GM12875 (cell line): ENCODE data around the gene STK16.

Source experiments
- H3K4me3 ChIP-seq: one replicate; pipeline ENCODE4 v1.5.1; 2011; ENCODE audit warnings: low read depth, low read length, control low read depth
- TF ChIP-seq, protein P1 (sequence below): IDR thresholded peaks from 2 replicates; pipeline ENCODE4 v1.5.1; 2011; ENCODE audit warnings: low read depth, mild to moderate bottlenecking, control low read depth, inconsistent platforms, low read length, moderate library complexity, borderline replicate concordance; ENCODE audit not compliant: insufficient read depth

STK16 gene

DNA sequence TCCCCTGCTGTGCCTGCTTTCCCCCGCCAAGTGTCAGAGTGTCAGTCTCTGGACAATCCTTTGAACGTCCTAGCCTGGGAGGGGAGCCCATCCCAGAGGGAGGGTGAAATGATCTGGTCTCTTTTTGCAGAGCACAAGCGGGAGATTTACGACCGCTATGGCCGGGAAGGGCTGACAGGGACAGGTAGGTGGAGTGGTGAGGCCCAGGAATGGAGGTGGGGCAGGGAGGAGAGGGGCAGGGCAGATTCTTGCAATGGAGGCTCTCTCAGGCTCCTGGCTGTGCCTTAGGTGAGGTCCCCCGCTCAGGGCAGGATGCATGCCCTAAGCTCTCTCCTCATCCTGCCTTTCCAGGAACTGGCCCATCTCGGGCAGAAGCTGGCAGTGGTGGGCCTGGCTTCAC, 36.3 kb downstream of the STK16 start:
- H3K4me3 ChIP-seq, result no peak overlapping the region
- TF ChIP-seq, protein P1, sequence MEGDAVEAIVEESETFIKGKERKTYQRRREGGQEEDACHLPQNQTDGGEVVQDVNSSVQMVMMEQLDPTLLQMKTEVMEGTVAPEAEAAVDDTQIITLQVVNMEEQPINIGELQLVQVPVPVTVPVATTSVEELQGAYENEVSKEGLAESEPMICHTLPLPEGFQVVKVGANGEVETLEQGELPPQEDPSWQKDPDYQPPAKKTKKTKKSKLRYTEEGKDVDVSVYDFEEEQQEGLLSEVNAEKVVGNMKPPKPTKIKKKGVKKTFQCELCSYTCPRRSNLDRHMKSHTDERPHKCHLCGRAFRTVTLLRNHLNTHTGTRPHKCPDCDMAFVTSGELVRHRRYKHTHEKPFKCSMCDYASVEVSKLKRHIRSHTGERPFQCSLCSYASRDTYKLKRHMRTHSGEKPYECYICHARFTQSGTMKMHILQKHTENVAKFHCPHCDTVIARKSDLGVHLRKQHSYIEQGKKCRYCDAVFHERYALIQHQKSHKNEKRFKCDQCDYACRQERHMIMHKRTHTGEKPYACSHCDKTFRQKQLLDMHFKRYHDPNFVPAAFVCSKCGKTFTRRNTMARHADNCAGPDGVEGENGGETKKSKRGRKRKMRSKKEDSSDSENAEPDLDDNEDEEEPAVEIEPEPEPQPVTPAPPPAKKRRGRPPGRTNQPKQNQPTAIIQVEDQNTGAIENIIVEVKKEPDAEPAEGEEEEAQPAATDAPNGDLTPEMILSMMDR, result no peak

DNA sequence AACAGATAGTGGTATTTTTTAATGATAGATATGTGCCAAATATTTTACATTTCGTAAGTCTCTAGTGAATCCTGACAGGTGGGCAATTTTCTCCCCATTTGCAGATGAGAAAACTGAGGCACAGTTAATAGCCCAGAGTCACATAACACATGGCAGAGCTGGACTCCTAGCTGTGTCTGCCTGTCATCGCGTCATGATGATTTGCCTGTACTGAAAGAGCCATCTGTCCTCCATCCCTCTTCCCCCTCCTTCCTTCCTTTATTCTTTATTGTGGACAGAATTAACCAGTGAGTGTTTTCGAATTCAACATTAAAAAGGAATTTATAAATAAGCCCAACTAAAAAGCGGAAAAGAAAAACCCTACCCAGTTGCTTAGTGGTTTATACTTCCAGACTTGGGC, 37.1 kb downstream of the STK16 start:
- TF ChIP-seq, protein P1, result no peak
- H3K4me3 ChIP-seq, result no peak overlapping the region

DNA sequence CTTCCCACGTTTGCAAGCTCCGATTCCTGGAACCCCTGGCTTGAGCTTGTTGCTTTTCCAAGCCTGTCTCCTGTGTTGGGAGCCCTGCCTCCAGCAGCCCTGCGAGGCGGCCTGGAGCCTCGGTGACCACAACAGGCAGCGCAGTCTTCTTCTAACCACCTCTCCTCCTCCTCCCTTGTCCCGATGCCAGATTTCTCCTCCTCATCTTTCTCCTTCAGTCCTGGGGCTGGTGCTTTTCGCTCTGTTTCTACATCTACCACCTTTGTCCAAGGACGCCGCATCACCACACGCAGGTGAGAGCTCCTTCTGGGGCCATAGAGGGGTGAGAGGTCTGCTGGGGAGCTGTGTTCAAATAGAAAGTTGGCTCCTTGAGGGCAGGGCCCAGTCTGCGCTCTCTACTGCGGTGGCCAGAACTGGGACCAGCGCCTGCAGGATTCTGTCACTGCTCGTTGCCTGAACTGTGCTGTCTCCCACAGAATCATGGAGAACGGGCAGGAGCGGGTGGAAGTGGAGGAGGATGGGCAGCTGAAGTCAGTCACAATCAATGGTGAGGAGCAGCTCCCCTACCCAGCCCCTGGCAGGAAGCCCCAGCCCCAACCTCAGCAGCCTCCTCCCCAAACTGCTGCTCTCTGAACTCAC, 37.8 kb downstream of the STK16 start:
- H3K4me3 ChIP-seq, result no peak overlapping the region
- TF ChIP-seq, protein P1, result no peak

DNA sequence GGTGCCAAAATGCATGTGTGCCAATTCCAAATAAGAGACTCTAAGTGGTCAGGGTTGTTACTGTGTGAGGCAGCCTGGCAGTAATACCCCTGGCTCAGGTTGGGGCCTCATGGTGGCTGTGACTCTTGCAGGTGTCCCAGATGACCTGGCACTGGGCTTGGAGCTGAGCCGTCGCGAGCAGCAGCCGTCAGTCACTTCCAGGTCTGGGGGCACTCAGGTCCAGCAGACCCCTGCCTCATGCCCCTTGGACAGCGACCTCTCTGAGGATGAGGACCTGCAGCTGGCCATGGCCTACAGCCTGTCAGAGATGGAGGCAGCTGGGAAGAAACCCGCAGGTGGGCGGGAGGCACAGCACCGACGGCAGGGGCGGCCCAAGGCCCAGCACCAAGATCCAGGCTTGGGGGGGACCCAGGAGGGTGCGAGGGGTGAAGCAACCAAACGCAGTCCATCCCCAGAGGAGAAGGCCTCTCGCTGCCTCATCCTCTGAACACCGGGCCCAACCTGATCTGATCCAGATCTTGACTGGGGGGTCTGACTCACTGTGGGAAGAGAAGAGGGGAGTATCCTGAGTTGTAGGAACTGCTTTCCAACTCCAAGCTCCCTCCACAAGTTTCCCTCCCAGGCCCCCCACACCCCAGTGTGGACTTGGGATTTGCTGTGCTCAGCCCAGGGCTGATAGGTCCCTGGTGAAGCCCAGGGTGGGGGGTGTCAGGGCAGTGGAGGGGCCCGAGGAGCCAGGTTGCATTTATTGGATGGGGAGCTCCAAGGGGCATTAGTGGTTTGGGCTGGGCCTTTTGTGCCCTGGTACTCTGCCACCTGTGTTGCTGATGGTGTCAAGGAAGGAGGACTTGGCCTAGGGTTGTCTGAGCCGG, 39.5 kb downstream of the STK16 start:
- H3K4me3 ChIP-seq, result no peak overlapping the region
- TF ChIP-seq, protein P1, result no peak

DNA sequence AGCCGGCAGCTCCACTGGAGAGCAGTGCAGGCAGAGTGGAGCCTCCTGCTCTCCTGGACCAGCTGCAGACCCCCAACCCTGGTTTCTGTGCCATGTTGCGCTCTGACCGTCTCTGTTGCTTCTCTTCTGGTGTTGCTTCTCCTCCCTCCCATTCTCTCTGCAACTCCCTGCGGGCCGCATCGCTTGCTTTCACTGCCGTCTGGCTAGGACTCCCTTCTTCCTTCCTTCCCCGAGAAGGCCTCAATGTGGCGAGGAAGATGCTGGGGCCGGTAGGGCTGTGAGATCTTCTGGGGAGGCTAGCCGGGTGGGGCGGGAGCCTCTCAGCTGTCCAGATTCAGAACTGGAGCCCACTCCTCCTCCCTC, 40.1 kb downstream of the STK16 start:
- no peak overlapping the region for H3K4me3 ChIP-seq
- TF ChIP-seq, protein P1, result no peak

DNA sequence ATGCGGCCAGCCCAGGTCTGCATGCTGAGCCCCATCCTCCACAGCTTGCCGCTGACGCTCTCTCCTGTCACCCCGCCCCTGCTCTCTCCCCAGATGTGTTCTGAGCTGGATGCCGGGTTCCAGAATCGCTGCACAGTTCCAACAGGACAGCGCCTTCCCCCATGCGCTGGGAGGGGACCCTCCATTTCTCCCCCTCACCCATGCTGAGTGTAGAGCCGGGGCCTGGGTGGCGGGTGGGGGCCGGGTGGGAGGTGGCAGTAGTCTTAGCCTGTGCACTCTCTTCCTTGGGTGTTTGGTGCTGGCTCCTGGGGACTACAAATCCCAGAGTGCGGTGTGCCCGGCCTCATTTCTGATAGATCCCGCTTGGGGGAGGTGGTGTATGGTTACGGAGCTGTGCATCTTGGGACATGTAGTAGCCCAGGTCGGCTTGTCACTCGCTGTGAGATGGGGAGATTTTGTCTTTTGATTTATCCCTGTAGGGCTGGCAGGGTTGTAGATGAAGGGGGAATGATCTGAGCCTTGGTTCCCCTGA, 40.7 kb downstream of the STK16 start:
- TF ChIP-seq, protein P1, result no peak
- H3K4me3 ChIP-seq, result no peak overlapping the region
